Spinal cord (tissue), 10 donors: ENCODE measurements around the gene IL22RA1. TPM values are rescaled to one million over a fixed set of nuclear protein-coding genes. Genes with fewer than 3 reads are reported as not detected.

Experiments
- DNase-seq, 6 donors: peaks; one replicate each; pipeline versions ENCODE4 v3.0.0 to v3.0.0-alpha.2; 2013 to 2015; ENCODE audit warnings: low spot score in 6 of 6, low read depth in 4 of 6
- H3K27ac ChIP-seq: one replicate; pipeline ENCODE4 v1.5.1; 2013; ENCODE audit warnings: low read depth, low read length, control low read depth
- H3K27me3 ChIP-seq: one replicate; pipeline ENCODE4 v1.6.1; 2013; ENCODE audit warnings: low read length; ENCODE audit not compliant: control insufficient read depth, insufficient read depth
- H3K36me3 ChIP-seq: one replicate; pipeline ENCODE4 v1.6.1; 2013; ENCODE audit warnings: low read length; ENCODE audit not compliant: control insufficient read depth, insufficient read depth
- H3K4me1 ChIP-seq: one replicate; pipeline ENCODE4 v1.6.1; 2013; ENCODE audit warnings: low read length; ENCODE audit not compliant: control insufficient read depth, insufficient read depth
- H3K4me3 ChIP-seq: one replicate; pipeline ENCODE4 v1.5.1; 2013; ENCODE audit warnings: low read depth, low read length, control low read depth
- H3K9me3 ChIP-seq: one replicate; pipeline ENCODE4 v1.6.1; 2013; ENCODE audit warnings: low read length; ENCODE audit not compliant: control insufficient read depth, insufficient read depth
- WGBS: methylation state at CpG from one replicate; pipeline ENCODE4 v1.1.5; 2013; ENCODE audit warnings: missing lambda C conversion rate; ENCODE audit not compliant: insufficient coverage; 5-methylcytosine and 5-hydroxymethylcytosine counted together
- polyA plus RNA-seq, 2 donors: library from polyadenylated mRNA; unstranded; fragments of 120-200 nt; gene quantifications; one replicate each; pipeline ENCODE4 v1.2.1, GENCODE V29; 2013; ENCODE audit not compliant: insufficient read length in 2 of 2
- total RNA-seq, 2 donors: library from RNA; depleted of rRNA in 1 of 2; stranded (reverse); fragments of 120-200 nt in 1 of 2; fragments of >200 nt in 1 of 2; gene quantifications; one replicate each; pipeline versions ENCODE4 v1.2.3 to v1.2.4, GENCODE V29; 2013 to 2014
- donor health status: healthy.

Gene IL22RA1
- total and polyA plus RNA-seq, 4 donors: 0.06 to 0.10 TPM; not detected in 2

GRCh38 chr1:24140741-24141181 lies 2.2 kb downstream of the IL22RA1 start:
- no peak for DNase-seq
- WGBS: 84% methylated on average over 16 of the region's 17 CpGs
- Histone ChIP-seq H3K36me3 (no peaks in the 10 kb centered on the region), H3K4me3 (no peak overlapping the region), H3K27ac (no peak overlapping the region), H3K9me3 (no peaks in the 10 kb centered on the region), H3K4me1 (no peaks in the 10 kb centered on the region), H3K27me3 (no peaks in the 10 kb centered on the region)

GRCh38 chr1:24139841-24140425 lies 3.0 kb downstream of the IL22RA1 start:
- no peaks in the 10 kb centered on the region for H3K4me1 ChIP-seq
- no peaks in the 10 kb centered on the region for H3K27me3 ChIP-seq
- WGBS: 100% methylated on average over 4 of the region's 11 CpGs
- no peak overlapping the region for H3K4me3 ChIP-seq
- H3K9me3 ChIP-seq: no peaks in the 10 kb centered on the region
- H3K27ac ChIP-seq: no peak overlapping the region
- DNase-seq: no peak
- H3K36me3 ChIP-seq: no peaks in the 10 kb centered on the region

GRCh38 chr1:24139222-24139489 lies 3.8 kb downstream of the IL22RA1 start:
- DNase-seq: no peak
- Histone ChIP-seq H3K4me1 (no peaks in the 10 kb centered on the region), H3K36me3 (no peaks in the 10 kb centered on the region), H3K27me3 (no peaks in the 10 kb centered on the region), H3K4me3 (no peak overlapping the region), H3K9me3 (no peaks in the 10 kb centered on the region), H3K27ac (no peak overlapping the region)
- WGBS: no CpG with 5 or more reads among the region's 2 CpGs

- 64% methylated on average over 10 of the region's 13 CpGs for WGBS
Measured at GRCh38 chr1:24138476-24139221, 4.3 kb downstream of the IL22RA1 start.

GRCh38 chr1:24136956-24137539 lies 5.9 kb downstream of the IL22RA1 start:
- 68% methylated on average over 13 of the region's 15 CpGs for WGBS
- H3K4me3 ChIP-seq: no peak overlapping the region
- no peaks in the 10 kb centered on the region for H3K9me3 ChIP-seq
- no peaks in the 10 kb centered on the region for H3K36me3 ChIP-seq
- no peaks in the 10 kb centered on the region for H3K4me1 ChIP-seq
- H3K27ac ChIP-seq: no peak overlapping the region
- no peak for DNase-seq
- no peaks in the 10 kb centered on the region for H3K27me3 ChIP-seq

More at GRCh38 chr1:24138476-24139221, 4.3 kb downstream of the IL22RA1 start:
- Histone ChIP-seq H3K4me1 (no peaks in the 10 kb centered on the region), H3K4me3 (no peak overlapping the region), H3K36me3 (no peaks in the 10 kb centered on the region), H3K27me3 (no peaks in the 10 kb centered on the region), H3K9me3 (no peaks in the 10 kb centered on the region), H3K27ac (no peak overlapping the region)
- DNase-seq: no peak

- no peak for DNase-seq
- Histone ChIP-seq H3K27ac (no peak overlapping the region), H3K36me3 (no peaks in the 10 kb centered on the region), H3K4me3 (no peak overlapping the region), H3K4me1 (no peaks in the 10 kb centered on the region), H3K9me3 (peaks cover 2% of the 10 kb centered on the region), H3K27me3 (no peaks in the 10 kb centered on the region)
- WGBS: no CpG with 5 or more reads among the region's 3 CpGs
Measured at GRCh38 chr1:24134376-24134775, 8.6 kb downstream of the IL22RA1 start.

GRCh38 chr1:24133819-24134218 lies 9.1 kb downstream of the IL22RA1 start:
- no CpG with 5 or more reads among the region's 1 CpG for WGBS
- no peaks in the 10 kb centered on the region for H3K36me3 ChIP-seq
- H3K4me1 ChIP-seq: no peaks in the 10 kb centered on the region
- no peak overlapping the region for H3K27ac ChIP-seq
- no peaks in the 10 kb centered on the region for H3K27me3 ChIP-seq
- no peak overlapping the region for H3K4me3 ChIP-seq
- DNase-seq: no peak
- peaks cover 2% of the 10 kb centered on the region for H3K9me3 ChIP-seq

- WGBS: 100% methylated on average over 1 of the region's 3 CpGs
- H3K27me3 ChIP-seq: no peaks in the 10 kb centered on the region
- H3K4me1 ChIP-seq: no peaks in the 10 kb centered on the region
- H3K36me3 ChIP-seq: no peaks in the 10 kb centered on the region
- no peak overlapping the region for H3K4me3 ChIP-seq
- H3K27ac ChIP-seq: no peak overlapping the region
- peaks cover 2% of the 10 kb centered on the region for H3K9me3 ChIP-seq
- no peak for DNase-seq
Measured at GRCh38 chr1:24130385-24130784, 12.6 kb downstream of the IL22RA1 start.

GRCh38 chr1:24127801-24128363 lies 15.1 kb downstream of the IL22RA1 start:
- Histone ChIP-seq H3K27me3 (peaks cover 2% of the 10 kb centered on the region), H3K27ac (no peak overlapping the region), H3K4me1 (no peaks in the 10 kb centered on the region), H3K4me3 (no peak overlapping the region), H3K9me3 (peaks cover 2% of the 10 kb centered on the region), H3K36me3 (no peaks in the 10 kb centered on the region)
- DNase-seq: no peak
- 84% methylated on average over 6 of the region's 7 CpGs for WGBS
